Measurements from ENCODE around the gene PEA15. TPM values are rescaled to one million over a fixed set of nuclear protein-coding genes. Genes with fewer than 3 reads are reported as not detected.

PEA15 gene
- total RNA-seq, 2 experiments from 2014 or later: 22.3 to 30.5 TPM

- TF ChIP-seq EZH2phosphoT487 (IDR thresholded peaks at IDR 0.05; ENCODE audit: borderline replicate concordance, low read depth, low read length) (no peak), CTCF (conservative IDR thresholded peaks at IDR 0.05; ENCODE audit: low read length) (no peak)
- DNase-seq (ENCODE audit: low spot score): no peak
- H3K9me3 ChIP-seq (ENCODE audit: low read length): no peaks in the 10 kb centered on the region
- no peak overlapping the region for H2AFZ ChIP-seq (ENCODE audit: low read length)
- POLR2A ChIA-PET: no interaction called here
- CTCF ChIA-PET (ENCODE audit: unreplicated experiment): no interaction called here
- BruUV-seq (replicated peaks): no TSS peak
- no peaks in the 10 kb centered on the region for H4K20me1 ChIP-seq (ENCODE audit: insufficient read depth, low read length)
- H3K4me1 ChIP-seq (ENCODE audit: insufficient read depth, low read length, poor library complexity, severe bottlenecking): peaks cover 8% of the 10 kb centered on the region
- no peak overlapping the region for H3K27ac ChIP-seq (ENCODE audit: low read depth, low read length, poor library complexity, severe bottlenecking)
- no peak overlapping the region for H3K4me2 ChIP-seq (ENCODE audit: low read length)
- H3K9me2 ChIP-seq (ENCODE audit: insufficient read depth, low read length): no peaks in the 10 kb centered on the region
- intact Hi-C loops (cut with micrococcal nuclease; ENCODE audit: unreplicated experiment): no loop called here
- no peaks in the 10 kb centered on the region for H3K36me3 ChIP-seq (ENCODE audit: insufficient read depth, low read length)
- H3K79me2 ChIP-seq (ENCODE audit: insufficient read depth, low read depth, low read length): no peaks in the 10 kb centered on the region
- H3K4me3 ChIP-seq (ENCODE audit: low read depth, low read length, poor library complexity, severe bottlenecking): no peak overlapping the region
Measured at GRCh38 chr1:160171354-160171753, 33.8 kb upstream of the PEA15 start.

DNA sequence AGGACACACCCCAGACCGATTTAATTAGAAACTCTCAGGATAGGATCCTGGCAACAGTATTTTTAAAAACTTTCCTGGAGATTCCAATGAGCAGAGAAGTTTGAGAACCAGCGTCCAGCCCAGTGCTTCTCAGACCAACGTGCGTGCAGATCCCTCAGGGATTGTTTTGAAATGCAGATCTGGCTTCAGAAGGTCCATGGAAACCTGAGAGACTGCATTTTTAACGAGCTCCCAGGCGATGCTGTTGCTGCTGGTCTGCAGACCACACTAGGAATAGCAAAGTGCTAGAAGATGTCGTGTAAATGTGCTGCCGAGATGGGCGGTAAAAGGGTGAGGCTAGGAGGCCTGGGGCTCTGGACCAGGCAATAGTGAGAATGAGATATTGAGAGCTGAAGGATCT, 33.2 kb upstream of the PEA15 start:
- H3K27ac ChIP-seq (ENCODE audit: low read depth, low read length, poor library complexity, severe bottlenecking): no peak overlapping the region
- no TSS peak for BruUV-seq (replicated peaks)
- H3K9me3 ChIP-seq (ENCODE audit: low read length): no peaks in the 10 kb centered on the region
- H3K4me2 ChIP-seq (ENCODE audit: low read length): no peak overlapping the region
- POLR2A ChIA-PET: interaction anchor here (0.5 kb wide), 1 partner anchor 621 kb away, joined by 4 read pairs; no protein-coding TSS in a partner anchor
- no peaks in the 10 kb centered on the region for H3K36me3 ChIP-seq (ENCODE audit: insufficient read depth, low read length)
- intact Hi-C loops (cut with micrococcal nuclease; ENCODE audit: unreplicated experiment): no loop called here
- H3K79me2 ChIP-seq (ENCODE audit: insufficient read depth, low read depth, low read length): no peaks in the 10 kb centered on the region
- CTCF ChIA-PET (ENCODE audit: unreplicated experiment): no interaction called here
- no peak overlapping the region for H2AFZ ChIP-seq (ENCODE audit: low read length)
- no peak overlapping the region for H3K4me3 ChIP-seq (ENCODE audit: low read depth, low read length, poor library complexity, severe bottlenecking)
- no peaks in the 10 kb centered on the region for H3K9me2 ChIP-seq (ENCODE audit: insufficient read depth, low read length)
- TF ChIP-seq EZH2phosphoT487 (IDR thresholded peaks at IDR 0.05; ENCODE audit: borderline replicate concordance, low read depth, low read length) (no peak), CTCF (conservative IDR thresholded peaks at IDR 0.05; ENCODE audit: low read length) (no peak)
- no peak for DNase-seq (ENCODE audit: low spot score)
- H4K20me1 ChIP-seq (ENCODE audit: insufficient read depth, low read length): no peaks in the 10 kb centered on the region
- H3K4me1 ChIP-seq (ENCODE audit: insufficient read depth, low read length, poor library complexity, severe bottlenecking): peaks cover 8% of the 10 kb centered on the region

GRCh38 chr1:160177231-160177630, 28.0 kb upstream of the PEA15 start:
- BruUV-seq (replicated peaks): no TSS peak
- ChIA-PET POLR2A (interaction anchor here (0.6 kb wide), 1 partner anchor 55 kb away, joined by 3 read pairs; no protein-coding TSS in a partner anchor), CTCF (ENCODE audit: unreplicated experiment) (no interaction called here)
- TF ChIP-seq CTCF (conservative IDR thresholded peaks at IDR 0.05; ENCODE audit: low read length) (no peak), EZH2phosphoT487 (IDR thresholded peaks at IDR 0.05; ENCODE audit: borderline replicate concordance, low read depth, low read length) (no peak)
- no peaks in the 10 kb centered on the region for H3K9me2 ChIP-seq (ENCODE audit: insufficient read depth, low read length)
- no peak overlapping the region for H3K4me2 ChIP-seq (ENCODE audit: low read length)
- no peak overlapping the region for H3K4me3 ChIP-seq (ENCODE audit: low read depth, low read length, poor library complexity, severe bottlenecking)
- intact Hi-C loops (cut with micrococcal nuclease; ENCODE audit: unreplicated experiment): no loop called here
- no peaks in the 10 kb centered on the region for H3K36me3 ChIP-seq (ENCODE audit: insufficient read depth, low read length)
- no peaks in the 10 kb centered on the region for H3K9me3 ChIP-seq (ENCODE audit: low read length)
- no peak for DNase-seq (ENCODE audit: low spot score)
- no peaks in the 10 kb centered on the region for H4K20me1 ChIP-seq (ENCODE audit: insufficient read depth, low read length)
- H3K27ac ChIP-seq (ENCODE audit: low read depth, low read length, poor library complexity, severe bottlenecking): no peak overlapping the region
- H2AFZ ChIP-seq (ENCODE audit: low read length): no peak overlapping the region
- no peaks in the 10 kb centered on the region for H3K4me1 ChIP-seq (ENCODE audit: insufficient read depth, low read length, poor library complexity, severe bottlenecking)
- H3K79me2 ChIP-seq (ENCODE audit: insufficient read depth, low read depth, low read length): no peaks in the 10 kb centered on the region
